D721Med (cell line): ENCODE results near the gene UBE2A.

ENCODE experiments used
- DNase-seq: peaks from one replicate; pipeline ENCODE4 v3.0.0; 2011; ENCODE audit warnings: low spot score; ENCODE audit not compliant: insufficient read length
- FAIRE-seq: peaks from 2 replicates; lab custom pipeline; 2011; peaks lifted over from hg19 to GRCh38; lab: Jason Lieb, UNC
- TF ChIP-seq, protein P1 (sequence below): IDR thresholded peaks from 2 replicates; pipeline ENCODE4 v1.5.1; 2012; ENCODE audit warnings: mild to moderate bottlenecking, control low read depth; ENCODE audit not compliant: insufficient read depth; ENCODE audit errors: missing control alignments

Gene UBE2A

DNA sequence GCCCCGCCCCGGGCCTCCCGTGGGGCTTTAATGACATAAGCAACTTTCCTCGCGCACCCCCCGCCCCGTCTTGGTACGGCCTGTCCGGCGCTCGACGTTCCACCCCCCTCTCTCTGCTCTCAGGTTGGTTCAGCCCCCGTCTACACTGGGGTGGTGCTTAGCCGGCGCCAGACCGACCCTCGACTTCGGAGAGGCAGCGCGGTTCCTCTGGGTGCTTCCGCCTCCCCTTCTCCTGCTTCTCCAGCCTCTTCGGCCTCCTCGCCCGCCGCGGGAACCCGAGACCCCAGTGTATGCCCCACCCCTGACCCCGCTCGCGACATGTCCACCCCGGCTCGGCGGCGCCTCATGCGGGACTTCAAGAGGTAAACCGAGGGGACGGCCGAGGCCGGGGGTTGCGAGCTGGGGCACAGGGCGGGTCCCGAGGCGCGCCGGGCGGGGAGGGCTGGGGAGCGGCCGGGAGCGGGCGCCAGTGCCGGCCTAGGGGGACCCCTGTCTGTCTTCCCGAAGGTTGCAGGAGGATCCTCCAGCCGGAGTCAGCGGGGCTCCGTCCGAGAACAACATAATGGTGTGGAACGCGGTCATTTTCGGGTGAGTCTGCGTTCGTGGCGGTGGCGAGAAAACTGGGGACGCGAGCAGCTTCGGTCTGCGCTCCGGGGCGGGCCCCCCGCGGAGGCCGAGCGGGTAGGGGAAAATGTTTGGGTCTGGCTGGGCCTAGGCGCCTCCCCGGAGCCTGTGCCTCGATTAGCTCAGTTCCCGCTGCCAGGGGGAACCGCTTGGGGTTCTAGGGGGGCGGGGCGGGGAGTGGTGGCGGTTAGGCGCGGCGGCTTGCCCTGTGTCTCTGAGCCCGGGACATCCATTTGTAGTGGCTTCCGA is at the start of gene UBE2A:
Gene UBE2A, plus strand, starts transcription at position 170 of the 873 bp plus-strand sequence. Its CDS starts 149 bp downstream, at position 319.
- FAIRE-seq: no peak
- TF ChIP-seq, protein P1, sequence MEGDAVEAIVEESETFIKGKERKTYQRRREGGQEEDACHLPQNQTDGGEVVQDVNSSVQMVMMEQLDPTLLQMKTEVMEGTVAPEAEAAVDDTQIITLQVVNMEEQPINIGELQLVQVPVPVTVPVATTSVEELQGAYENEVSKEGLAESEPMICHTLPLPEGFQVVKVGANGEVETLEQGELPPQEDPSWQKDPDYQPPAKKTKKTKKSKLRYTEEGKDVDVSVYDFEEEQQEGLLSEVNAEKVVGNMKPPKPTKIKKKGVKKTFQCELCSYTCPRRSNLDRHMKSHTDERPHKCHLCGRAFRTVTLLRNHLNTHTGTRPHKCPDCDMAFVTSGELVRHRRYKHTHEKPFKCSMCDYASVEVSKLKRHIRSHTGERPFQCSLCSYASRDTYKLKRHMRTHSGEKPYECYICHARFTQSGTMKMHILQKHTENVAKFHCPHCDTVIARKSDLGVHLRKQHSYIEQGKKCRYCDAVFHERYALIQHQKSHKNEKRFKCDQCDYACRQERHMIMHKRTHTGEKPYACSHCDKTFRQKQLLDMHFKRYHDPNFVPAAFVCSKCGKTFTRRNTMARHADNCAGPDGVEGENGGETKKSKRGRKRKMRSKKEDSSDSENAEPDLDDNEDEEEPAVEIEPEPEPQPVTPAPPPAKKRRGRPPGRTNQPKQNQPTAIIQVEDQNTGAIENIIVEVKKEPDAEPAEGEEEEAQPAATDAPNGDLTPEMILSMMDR: no peak
- DNase-seq: peak; percentile 64

DNA sequence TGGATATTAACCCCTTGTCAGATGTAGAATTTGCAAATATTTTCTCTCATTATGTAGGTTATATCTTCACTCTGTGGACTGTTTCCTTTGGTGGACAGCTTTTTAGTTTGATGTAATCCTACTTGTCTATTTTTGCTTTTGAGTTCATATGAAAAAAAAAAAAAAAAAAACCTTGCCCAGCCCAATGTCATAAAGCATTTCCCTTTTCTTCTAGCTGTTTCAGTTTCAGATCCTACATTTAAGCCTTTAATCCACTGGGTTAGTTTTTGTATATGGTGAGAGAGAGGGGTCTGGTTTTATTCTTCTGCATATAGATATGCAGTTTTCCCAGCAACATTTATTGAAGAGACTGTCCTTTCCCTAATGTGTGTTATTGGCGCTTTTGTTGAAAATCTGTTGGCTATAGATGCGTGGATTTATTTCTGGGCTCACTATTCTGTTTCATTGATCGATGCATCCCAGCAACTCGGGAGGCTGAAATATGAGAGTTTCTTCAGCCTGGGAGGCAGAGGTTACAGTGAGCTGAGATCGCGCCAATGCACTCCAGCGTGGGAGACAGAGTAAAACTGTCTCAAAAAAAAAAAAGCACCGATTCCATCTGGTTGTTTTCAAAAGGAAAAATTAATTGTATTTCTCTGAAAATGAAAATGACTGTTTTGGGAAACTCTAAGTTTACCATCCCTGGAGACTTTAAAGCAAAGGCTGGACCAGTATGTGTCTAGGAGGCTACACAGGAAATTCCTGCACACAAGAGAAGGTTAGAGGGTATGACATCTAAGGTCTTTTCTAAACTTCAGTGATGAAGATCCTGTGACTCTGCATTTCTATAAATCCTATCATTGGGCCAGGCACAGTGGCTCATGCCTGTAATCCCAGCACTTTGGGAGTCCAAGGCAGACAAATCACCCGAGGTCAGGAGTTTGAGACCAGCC is 44.8 kb upstream of the UBE2A start:
- FAIRE-seq (no peak), DNase-seq (no peak)
- TF ChIP-seq, protein P1: no peak

DNA sequence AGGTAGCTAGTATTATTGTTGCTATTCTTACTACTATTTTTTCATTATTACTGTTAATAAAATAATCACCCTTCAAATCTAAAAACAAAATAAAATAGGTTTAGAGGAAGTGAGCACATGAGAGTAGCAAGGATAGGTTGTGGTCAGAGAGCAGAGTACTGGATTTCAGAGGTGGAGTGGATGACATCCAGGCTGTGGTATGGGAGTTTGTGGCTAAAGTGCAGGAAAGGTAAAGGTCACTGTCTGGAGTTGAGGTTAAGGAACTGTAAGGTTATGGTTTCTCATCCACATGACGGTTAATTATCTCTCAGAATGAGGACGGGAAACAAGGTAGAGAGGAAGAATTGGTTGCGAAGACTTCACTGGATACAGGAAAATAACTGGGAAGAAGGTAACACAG is 36.9 kb upstream of the UBE2A start:
- FAIRE-seq: no peak
- TF ChIP-seq, protein P1: no peak
- DNase-seq: no peak

DNA sequence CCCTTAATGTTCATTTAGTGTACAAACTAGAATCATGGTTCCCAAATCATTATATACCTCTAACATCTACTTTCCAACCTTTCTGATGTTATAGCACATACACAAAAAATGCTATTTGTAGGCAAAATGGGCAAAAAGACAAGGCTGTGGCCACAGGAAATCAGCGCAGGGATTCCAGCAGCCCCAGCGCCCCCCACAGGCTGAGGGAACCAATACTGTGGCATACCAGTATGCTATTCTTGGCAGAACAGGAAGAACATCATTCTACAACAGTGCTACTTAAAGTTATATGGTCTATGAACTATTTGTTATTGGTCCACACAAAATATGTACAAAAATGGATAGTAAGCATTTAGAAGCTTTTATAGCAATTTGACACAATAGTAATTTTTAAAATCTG is 34.5 kb upstream of the UBE2A start:
- DNase-seq: no peak
- TF ChIP-seq, protein P1: no peak
- no peak for FAIRE-seq

DNA sequence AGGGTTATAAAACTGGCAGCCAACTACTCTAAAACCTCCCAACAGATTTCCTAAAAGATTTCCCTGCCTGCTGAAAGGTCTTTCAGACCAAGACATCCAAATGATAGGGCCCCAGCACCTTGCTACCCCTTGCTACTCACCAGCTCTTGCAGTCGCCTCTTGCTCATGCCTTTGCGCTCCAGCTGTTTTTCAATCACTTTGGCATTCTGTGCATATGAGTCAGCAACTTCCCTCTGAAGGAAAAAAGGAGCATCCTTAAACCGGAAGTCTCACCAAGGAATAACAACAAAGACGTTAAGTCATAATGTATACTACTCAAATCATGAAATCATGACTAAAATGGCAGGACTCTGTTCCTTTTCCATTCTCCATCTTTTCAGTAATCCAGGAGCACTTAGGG is 33.2 kb upstream of the UBE2A start:
- DNase-seq: no peak
- FAIRE-seq: no peak
- TF ChIP-seq, protein P1: no peak

DNA sequence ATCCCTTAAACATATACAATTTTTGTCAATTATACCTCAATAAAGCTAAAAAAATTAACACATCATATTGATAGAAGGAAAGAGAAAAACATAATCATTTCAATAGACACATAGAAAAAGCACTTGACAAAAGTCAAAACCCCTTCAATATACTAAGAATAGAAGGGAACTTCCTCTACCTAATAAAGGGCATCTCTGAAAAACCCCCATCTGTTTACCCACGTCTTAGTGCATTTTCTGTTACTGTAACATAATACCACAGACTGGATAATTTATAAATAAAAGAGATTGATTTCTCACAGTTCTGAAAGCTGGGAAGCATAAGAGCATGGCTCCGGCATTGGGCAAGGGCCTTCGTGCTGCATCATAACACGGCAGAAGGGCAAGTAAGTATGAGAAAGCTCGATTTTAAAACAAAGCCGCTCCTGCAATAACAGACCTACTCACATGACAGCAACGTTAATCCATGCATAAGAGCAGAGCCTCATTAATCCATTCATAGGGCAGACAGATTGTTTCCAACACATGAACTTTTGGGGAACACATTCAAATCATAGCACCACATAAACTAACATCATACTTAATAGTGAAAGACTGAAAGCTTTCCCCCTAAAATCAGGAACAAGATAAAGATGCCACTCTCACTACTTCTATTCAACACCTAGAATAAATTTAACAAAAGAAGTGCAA is 24.9 kb upstream of the UBE2A start:
- peak; percentile 51 for FAIRE-seq
- TF ChIP-seq, protein P1: no peak

More for the DNA sequence above, 24.9 kb upstream of the UBE2A start:
- DNase-seq: no peak
